GM19099 (cell line): Measurements from ENCODE around the gene ZC3H4.

Experiments
- POLR2A ChIP-seq: IDR thresholded peaks from 3 replicates; pipeline ENCODE4 v1.6.1; 2011; ENCODE audit warnings: low read depth; ENCODE audit not compliant: insufficient read length; ENCODE audit errors: extremely low read depth

ZC3H4 gene

DNA sequence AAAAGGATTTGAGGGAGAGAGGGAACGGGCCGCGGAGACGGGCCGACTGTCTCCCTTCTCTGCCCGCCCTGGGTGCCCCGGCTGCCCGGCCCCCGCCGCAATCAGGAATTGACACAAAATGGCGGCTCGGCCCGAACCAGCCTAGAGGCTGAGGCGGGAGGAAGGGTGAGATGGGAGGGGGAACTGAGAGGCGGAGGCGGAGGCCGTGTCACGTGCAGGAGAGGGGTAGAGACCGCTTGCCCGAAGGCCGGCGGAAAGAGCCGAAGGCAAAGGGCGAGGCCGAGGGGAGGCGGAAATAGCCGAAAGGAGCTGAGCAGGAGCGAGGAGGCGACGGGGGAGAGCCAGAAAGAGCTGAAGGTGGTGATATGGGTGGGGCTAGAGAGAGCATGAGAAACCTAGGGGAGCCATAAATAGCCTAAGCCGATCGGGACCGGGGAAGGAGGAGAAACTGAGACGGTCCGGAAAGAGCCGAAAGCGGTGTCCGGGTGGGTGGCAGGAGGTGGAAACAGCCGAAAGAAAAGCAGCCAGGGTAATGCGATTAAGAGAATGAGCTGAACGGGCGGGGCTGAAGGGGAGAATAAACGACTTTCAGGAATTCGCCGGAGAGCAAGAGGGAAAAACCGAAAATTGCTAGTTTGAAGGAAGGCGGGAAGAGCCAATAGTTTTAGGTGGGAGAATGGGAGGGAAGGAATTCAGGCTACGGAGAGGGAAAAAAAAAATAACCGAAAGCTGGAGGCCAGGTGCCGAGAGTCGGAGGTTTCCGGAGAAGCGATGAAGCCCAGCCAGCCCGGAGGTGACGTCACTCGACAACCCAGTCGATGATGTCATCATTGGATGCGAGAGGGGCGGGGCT lies at the start of gene ZC3H4:
ZC3H4 (minus strand) TSS at position 780 of the 853 bp plus-strand sequence. CDS start 1,192 bp downstream, outside the sequence.
- TF ChIP-seq POLR2A: peak; percentile 76

GRCh38 chr19:47161876-47162489 lies 48.4 kb upstream of the ZC3H4 start:
- no peak for TF ChIP-seq POLR2A

DNA sequence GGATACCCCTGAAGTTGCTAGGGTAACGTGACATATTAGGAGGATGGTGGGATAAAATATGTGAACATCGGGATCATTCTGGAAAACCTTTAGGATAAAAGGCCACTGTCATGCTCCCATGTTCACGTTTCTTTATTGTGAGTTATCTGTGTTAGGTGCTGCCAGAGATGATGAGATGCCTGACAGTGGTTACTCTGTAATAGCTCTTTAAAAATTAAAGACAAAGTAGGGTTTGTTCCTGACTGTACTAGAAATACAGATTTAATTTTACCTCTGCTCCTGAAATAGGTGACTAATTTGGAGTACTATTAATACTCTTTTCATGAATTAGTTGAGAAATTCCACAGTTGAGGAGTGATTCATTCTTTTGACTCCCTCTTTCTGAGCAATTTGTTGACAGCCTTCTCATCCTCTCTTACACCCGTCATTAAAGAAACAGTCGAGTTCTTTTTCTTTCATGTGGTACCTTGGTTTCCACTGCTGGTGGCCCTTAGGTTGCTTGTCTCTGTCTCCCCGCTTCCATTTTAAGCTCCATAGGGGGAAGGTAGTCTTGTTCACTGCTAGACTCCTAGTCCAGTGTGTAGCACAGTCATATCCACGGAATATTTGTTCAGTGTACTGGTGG lies 45.4 kb upstream of the ZC3H4 start:
- TF ChIP-seq POLR2A: no peak

GRCh38 chr19:47158367-47158791 lies 44.8 kb upstream of the ZC3H4 start:
- no peak for TF ChIP-seq POLR2A

DNA sequence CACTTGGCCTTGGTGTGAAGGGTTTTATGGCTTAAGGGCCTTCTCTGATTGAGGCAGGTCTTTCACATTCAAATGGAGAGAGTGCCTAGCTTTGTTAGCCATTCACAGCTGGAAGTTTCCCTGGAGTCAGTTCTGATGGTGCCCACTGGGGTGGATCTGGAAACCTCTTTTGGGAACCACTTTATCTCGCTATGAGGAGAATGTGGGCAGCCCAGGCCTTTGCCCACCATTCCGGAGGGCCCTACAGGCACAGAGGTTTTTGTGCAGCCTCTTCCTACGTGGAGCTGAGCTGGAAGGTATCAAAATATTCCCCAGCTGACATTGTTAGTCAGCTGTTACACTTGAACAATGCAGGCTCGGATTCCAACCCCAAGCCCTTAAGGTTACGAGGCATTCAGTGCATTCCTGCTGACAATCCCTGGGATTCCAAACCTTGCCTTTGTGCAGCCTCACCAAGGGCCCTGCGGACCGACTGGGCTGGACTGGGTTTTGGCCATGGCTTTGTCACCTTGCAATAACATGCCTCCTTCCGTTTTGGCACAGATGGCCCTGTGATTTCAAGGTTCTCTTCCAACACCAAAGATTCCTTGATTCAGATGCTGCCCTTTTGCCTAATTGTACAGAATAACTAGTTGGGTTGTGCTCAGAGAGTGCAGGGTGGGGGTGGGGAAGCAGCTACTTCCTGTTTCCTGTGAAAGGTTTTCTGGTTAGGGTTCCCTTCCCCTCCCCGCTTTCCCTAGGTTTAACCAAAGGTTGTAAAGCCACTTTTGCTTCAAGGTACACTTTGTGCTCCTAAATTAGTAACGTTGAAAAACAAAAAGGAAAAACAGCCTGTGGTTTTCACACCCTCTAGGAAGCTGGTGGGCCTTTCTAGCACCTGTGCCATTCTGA lies 44.1 kb upstream of the ZC3H4 start:
- no peak for TF ChIP-seq POLR2A

DNA sequence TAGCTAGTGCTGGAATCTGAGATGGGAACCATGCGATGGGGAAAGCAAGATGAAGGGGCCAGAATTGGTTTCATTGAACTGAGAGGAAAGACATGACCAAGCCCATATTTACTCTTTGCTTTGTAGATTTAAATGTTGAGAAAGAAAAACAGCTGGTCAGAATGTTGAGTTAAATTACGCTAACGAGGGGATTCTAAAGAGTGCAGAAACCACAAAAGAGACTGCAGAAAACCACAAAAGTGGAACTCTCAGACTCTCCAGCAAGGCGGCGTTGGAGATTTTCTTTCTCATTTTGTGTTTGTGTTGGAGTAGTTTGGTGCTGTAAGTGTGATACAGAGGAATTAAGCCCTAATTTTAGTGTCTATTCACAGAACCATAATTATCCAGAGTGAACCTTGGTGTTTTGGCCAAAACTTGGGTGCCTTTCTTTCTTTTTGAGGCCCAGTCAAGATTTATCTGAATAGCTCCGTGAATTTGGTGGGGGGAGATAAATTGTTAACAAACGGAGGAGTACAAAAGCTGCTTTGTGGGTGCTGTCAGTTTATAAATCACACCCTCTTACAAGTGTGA lies 43.4 kb upstream of the ZC3H4 start:
- no peak for TF ChIP-seq POLR2A

GRCh38 chr19:47155148-47155547 lies 41.6 kb upstream of the ZC3H4 start:
- no peak for TF ChIP-seq POLR2A

GRCh38 chr19:47153266-47153665 lies 39.7 kb upstream of the ZC3H4 start:
- TF ChIP-seq POLR2A: no peak

DNA sequence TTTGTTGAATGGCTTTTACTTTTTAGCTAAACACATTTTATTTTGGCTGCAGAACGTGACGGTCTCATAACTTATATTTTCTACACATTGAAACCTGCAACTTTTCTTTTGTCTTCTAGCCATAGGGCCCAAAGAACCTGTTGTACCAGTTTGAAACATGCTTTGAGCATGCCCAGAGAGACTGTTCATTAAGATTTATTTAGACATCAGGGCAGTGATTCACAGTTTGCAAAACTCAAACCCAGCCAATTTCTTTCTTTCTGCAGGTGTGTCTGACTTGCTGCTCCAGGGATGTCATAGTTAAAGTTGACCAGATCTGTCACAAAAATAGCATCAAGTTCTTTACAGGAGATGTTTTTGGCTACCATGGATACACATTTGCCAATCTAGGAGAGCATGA lies 39.1 kb upstream of the ZC3H4 start:
- TF ChIP-seq POLR2A: no peak

DNA sequence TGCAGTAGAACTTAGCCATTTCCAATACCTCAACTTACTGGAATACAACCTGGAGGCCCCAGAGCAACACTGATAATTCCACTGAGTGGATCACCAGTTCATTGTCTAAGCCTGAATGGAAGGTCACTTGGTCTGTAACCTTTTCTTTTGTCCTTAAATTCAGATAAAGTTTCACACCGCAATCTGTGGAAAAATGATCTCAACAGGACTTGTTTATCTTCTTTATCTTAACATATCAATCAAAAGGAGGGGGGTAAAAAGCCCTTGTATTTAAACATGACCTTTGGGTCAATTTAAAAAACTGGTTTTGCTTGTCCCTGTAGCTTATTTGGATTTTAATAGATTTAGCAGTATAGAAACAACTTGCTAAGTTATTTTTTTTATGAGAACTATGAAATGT lies 38.6 kb upstream of the ZC3H4 start:
- TF ChIP-seq POLR2A: no peak

- TF ChIP-seq POLR2A: no peak
Measured at GRCh38 chr19:47151627-47152026, 38.1 kb upstream of the ZC3H4 start.

DNA sequence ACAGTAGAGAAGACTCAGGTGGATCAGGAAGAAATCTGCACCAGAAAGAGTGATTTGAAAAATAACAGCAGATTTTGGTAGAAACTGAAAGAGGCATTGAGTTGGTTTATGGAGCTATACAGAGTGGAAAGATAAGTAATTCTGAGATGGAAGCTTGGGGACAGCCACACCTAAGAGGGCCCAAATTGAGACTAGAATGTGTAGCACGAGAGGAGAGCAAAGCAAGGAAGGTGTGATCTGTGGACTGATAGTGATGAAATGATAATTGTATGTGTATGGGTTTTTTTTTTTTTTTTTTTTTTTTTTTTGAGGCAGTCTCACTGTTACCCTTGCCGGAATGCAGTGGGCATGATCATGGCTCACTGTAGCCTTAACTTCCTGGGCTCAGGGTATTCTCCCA lies 33.3 kb upstream of the ZC3H4 start:
- TF ChIP-seq POLR2A: no peak

DNA sequence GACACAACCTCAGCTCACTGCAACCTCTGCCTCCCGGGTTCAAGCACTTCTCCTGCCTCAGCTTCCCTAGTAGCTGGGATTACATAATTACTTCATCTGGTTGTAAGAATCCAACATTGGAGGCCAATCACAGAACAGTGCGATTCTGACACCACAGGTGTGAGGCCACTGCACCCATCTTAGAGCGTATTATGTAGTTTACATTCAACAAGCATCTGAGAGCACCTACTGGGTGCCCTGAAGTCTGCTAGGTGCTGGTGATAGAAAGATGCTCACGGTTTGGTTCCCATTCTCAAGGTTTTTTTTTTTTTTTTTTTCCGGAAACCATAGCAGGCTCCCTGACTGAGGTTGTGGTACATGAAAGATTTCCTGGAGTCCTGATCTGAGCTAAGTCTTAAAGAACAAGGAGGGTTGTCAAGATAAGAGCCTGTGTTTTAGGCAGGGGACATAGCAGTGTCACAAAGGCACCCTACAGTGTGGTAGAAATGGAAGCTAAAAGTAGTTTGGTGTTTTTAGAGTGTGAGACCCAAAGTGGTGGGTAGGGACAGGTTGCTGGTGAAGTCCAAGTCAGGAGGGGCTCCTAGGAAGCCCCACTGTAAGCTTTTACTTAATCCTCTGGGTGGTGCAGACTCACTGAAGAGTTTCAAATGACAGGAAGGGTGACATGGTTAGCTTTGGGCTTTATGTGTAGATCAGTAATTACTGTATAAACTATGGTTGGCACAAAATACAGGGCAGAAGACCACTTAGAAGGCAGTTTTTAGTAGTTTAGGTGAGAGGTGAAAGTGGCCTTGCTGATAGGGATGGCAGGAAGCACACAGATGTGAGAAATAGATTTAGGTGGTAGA lies 32.3 kb upstream of the ZC3H4 start:
- TF ChIP-seq POLR2A: no peak

DNA sequence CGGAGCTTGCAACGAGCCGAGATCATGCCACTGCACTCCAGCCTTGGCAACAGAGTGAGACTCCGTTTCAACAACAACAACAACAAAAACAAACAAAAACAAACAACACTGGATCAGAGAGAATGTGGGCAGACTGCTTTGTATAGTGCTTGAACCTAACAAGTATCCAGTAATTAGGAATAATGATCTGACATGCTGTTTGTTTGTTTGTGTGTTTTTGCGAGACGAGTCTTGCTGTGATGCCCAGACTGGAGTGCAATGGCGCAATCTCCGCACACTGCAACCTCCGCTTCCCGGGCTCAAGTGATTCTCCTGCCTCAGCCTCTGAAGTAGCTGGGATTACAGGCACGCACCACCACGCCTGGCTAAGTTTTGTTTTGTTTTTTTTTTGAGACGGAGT lies 31.1 kb upstream of the ZC3H4 start:
- no peak for TF ChIP-seq POLR2A

DNA sequence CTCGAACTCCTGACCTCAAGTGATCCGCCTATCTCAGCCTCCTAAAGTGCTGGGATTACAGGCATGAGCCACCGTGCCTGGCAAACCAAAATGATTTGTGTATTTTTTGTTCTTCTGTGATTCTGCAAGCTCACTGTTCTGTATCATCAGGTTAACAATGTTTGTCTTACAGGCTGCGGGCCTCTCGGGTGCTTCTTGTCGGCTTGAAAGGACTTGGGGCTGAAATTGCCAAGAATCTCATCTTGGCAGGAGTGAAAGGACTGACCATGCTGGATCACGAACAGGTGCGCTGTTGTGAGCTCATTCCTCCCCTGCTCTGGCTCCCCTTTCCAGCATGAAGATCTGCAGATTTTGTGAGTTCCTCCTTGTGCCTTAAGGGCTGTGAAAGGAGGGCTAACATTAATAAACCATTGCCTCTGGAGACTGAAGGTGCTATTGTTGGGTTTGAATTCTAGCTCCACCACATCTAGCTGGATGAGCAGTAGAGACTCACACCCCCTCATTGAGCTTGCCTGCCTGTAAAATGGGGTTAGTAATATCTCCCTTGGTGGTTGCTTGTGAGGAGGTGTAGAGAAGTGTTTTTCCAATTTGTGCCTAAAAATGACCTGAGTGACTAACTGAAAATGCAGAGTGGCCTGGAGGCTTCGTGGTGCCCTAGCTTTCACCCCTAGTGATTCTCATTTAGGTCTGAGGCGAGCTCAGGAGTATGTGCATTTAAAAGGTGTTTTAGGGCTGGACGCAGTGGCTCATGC lies 29.9 kb upstream of the ZC3H4 start:
- TF ChIP-seq POLR2A: no peak
